BE2C (cell line): ENCODE results near the gene CYLC2.

Source experiments
- DNase-seq: peaks from one replicate; pipeline ENCODE4 v3.0.0-alpha.2; 2020
- H3K27me3 ChIP-seq: fragments of 250-450 bp; sonication (Bioruptor Pico); 2 replicates; pipeline ENCODE4 v1.5.1; 2020; ENCODE audit warnings: mild to moderate bottlenecking
- H3K36me3 ChIP-seq: fragments of 250-450 bp; sonication (Bioruptor Pico); 2 replicates; pipeline ENCODE4 v1.5.1; 2020; ENCODE audit warnings: mild to moderate bottlenecking
- H3K4me1 ChIP-seq: fragments of 250-450 bp; sonication (Bioruptor Pico); 2 replicates; pipeline ENCODE4 v1.5.1; 2020
- H3K4me3 ChIP-seq: 2 replicates; pipeline ENCODE4 v1.5.1; 2011; ENCODE audit warnings: low read depth, low read length
- H3K9me3 ChIP-seq: fragments of 250-450 bp; sonication (Bioruptor Pico); 2 replicates; pipeline ENCODE4 v1.5.1; 2020
- TF ChIP-seq, protein P1 (sequence below): IDR thresholded peaks from 2 replicates; pipeline ENCODE4 v1.5.1; 2012; ENCODE audit warnings: mild to moderate bottlenecking, low read depth, low read length

Gene CYLC2

DNA sequence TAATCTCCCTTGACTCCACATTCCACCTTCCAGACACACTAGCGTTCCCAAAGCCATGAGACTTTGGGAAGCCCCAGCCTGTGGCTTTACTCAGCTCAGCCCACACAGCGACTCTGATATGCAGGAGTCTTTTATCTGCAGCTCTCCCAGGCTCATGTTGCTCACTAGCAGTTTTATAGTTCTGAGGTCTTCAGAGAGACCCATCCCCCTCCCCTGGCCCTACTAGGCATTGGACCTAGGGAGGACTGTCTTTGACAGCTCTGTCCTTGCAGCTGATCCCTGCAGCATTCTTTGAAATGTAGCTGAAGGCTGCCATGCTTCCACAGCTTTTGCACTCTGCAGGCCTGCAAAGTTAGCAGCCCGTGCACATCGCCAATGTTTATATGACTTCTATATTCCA, 19.9 kb upstream of the CYLC2 start:
- TF ChIP-seq, protein P1, sequence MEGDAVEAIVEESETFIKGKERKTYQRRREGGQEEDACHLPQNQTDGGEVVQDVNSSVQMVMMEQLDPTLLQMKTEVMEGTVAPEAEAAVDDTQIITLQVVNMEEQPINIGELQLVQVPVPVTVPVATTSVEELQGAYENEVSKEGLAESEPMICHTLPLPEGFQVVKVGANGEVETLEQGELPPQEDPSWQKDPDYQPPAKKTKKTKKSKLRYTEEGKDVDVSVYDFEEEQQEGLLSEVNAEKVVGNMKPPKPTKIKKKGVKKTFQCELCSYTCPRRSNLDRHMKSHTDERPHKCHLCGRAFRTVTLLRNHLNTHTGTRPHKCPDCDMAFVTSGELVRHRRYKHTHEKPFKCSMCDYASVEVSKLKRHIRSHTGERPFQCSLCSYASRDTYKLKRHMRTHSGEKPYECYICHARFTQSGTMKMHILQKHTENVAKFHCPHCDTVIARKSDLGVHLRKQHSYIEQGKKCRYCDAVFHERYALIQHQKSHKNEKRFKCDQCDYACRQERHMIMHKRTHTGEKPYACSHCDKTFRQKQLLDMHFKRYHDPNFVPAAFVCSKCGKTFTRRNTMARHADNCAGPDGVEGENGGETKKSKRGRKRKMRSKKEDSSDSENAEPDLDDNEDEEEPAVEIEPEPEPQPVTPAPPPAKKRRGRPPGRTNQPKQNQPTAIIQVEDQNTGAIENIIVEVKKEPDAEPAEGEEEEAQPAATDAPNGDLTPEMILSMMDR: no peak
- Histone ChIP-seq H3K9me3 (no peaks in the 10 kb centered on the region), H3K36me3 (no peaks in the 10 kb centered on the region), H3K4me3 (no peak overlapping the region), H3K4me1 (no peaks in the 10 kb centered on the region), H3K27me3 (no peaks in the 10 kb centered on the region)
- DNase-seq: no peak

GRCh38 chr9:102985162-102985895, 9.8 kb upstream of the CYLC2 start:
- H3K36me3 ChIP-seq: no peaks in the 10 kb centered on the region
- no peak overlapping the region for H3K4me3 ChIP-seq
- TF ChIP-seq, protein P1: no peak
- H3K27me3 ChIP-seq: no peaks in the 10 kb centered on the region
- H3K4me1 ChIP-seq: no peaks in the 10 kb centered on the region
- no peak for DNase-seq
- no peaks in the 10 kb centered on the region for H3K9me3 ChIP-seq

- Histone ChIP-seq H3K27me3 (no peaks in the 10 kb centered on the region), H3K9me3 (no peaks in the 10 kb centered on the region), H3K4me3 (no peak overlapping the region), H3K4me1 (no peaks in the 10 kb centered on the region), H3K36me3 (no peaks in the 10 kb centered on the region)
- DNase-seq: no peak
- TF ChIP-seq, protein P1: no peak
Observed at GRCh38 chr9:102986425-102986824, 8.7 kb upstream of the CYLC2 start.

DNA sequence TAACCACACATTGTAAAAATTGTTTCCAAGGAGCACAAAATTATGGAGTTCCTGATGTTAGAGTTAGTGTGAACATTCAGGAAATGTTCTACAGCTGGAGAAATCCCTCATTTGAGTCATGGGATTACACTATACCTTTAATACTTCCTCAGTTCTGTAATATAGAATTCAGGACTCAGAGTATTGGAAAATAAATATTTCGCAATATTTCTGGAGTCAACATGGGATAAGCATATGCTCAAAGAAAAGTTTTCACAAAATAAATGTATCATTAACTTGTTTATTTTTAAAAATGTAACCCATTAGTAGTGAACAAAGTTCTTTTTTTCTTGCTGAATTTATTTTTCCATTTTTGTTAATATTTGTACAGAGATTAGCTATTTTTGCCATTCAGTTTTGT, 8.6 kb downstream of the CYLC2 start:
- TF ChIP-seq, protein P1: no peak

DNA sequence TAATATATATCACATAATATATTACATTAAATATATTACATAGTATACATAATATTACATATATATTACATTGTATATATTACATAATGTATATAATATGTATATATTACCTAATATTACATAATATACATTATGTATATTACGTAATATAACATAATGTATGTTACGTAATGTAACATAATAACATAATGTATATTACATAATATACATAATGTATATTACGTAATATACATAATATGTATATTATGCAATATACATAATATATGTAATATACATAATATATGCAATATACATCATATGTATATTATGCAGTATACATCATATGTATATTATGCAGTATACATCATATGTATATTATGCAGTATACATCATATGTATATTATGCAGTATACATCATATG, 19.1 kb downstream of the CYLC2 start:
- no peaks in the 10 kb centered on the region for H3K9me3 ChIP-seq
- H3K4me1 ChIP-seq: no peaks in the 10 kb centered on the region
- no peak overlapping the region for H3K4me3 ChIP-seq
- no peaks in the 10 kb centered on the region for H3K27me3 ChIP-seq
- no peak for DNase-seq
- H3K36me3 ChIP-seq: no peaks in the 10 kb centered on the region
- TF ChIP-seq, protein P1: no peak

More for the DNA sequence above, 8.6 kb downstream of the CYLC2 start:
- no peaks in the 10 kb centered on the region for H3K27me3 ChIP-seq
- no peak overlapping the region for H3K4me3 ChIP-seq
- no peak for DNase-seq
- H3K4me1 ChIP-seq: no peaks in the 10 kb centered on the region
- H3K9me3 ChIP-seq: no peaks in the 10 kb centered on the region
- H3K36me3 ChIP-seq: no peaks in the 10 kb centered on the region

DNA sequence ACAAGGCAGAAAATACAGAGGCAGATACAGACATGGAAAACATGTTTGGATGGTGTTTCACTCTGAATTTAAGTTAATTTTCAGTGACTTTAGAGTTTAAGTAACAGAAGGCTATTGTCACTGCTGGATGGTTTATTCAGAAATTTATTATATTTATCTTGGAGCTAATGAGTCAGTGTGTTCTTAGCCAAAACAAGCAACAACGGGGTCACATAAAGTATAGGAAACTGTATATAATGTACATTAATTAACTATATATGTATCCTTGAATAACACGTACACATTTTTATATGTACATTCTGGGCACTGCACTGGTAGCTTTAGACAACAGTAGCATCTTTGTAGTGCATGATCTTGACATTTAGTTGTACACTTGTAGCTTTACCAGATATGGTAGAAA, 30.7 kb downstream of the CYLC2 start:
- H3K4me1 ChIP-seq: no peaks in the 10 kb centered on the region
- TF ChIP-seq, protein P1: no peak
- H3K4me3 ChIP-seq: no peak overlapping the region
- H3K9me3 ChIP-seq: no peaks in the 10 kb centered on the region
- no peaks in the 10 kb centered on the region for H3K27me3 ChIP-seq
- no peak for DNase-seq
- no peaks in the 10 kb centered on the region for H3K36me3 ChIP-seq
